ENCODE results near the gene ITGB1BP2.
"Not testable (repeated sequence)": the region's sequence is repeated elsewhere in the genome, so short reads cannot be mapped to it uniquely, and the experiment has no call there.

ITGB1BP2 gene

DNA sequence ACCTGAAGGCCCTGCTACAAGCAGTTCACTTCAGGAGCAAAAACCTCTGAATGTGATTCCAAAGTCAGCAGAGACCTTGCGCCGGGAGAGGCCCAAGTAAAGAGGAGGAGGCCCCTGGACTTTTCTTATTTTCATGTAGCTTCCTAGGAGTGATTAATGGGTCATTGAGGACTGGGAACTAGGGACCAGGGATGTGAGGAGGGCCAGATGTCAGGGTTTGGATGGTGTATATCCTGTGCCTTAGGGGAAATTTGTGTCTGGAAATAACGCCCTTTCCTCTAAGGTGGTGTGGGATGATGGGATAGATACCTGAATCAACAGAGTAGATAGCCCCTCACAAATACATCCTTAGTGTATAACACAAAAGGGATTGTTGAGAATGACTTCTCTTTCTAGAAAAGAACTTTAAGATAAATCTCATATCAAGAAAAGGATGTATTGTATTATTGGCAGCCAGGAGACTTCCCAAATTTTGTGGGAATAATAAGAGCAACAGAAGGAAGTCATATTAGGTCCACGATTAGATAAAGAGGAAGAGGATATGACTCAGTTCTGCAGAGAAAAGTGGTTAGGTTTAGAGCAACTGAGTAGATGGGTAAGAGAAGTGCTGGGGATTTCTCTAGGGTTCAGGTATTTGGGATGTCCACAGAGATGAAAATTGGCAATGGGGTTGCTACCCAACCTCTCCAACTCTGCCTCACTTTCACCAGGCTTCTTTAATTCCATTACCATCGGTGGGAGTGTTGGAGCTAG is 1.1 kb downstream of the ITGB1BP2 start:
- no peak for DNase-seq

DNA sequence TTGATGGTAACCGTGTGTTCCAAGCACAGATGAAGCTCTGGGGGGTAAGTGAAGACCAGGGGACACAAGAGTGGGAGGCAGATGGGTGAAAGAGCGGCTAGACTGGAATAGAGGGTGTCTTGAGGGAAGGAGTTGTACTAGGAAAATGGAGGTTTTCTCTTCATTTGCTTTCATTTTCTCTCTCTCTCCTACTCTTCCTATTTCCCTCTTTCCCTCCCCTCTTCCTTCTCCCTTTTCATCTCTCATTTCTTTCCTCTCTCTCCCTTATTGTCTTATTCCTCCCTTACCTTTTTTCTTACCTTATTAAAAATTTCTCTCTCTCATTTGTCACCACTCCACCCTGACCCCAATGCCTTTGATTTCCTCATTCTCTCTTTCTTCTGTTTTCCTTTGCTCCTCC is 3.0 kb downstream of the ITGB1BP2 start:
- DNase-seq, result no peak

DNA sequence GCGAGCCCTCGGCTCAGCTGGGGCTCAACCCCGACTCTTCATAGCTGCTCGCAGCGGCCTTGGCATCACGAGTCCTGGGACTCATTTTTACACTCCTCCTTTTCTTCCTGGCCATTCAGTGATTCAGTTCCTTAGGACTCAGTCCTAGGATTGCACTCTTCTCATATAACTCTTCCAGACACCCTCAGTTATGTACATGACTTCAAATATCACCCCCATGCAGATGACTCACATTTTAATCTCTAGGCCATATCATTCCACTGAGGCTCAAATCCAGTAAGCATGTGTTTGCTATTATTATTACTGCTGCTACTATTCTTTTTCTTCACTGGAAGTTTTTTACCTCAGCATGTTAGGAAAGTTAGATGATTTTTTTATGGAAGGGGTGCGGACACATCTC is 14.4 kb downstream of the ITGB1BP2 start:
- no peak for DNase-seq

DNA sequence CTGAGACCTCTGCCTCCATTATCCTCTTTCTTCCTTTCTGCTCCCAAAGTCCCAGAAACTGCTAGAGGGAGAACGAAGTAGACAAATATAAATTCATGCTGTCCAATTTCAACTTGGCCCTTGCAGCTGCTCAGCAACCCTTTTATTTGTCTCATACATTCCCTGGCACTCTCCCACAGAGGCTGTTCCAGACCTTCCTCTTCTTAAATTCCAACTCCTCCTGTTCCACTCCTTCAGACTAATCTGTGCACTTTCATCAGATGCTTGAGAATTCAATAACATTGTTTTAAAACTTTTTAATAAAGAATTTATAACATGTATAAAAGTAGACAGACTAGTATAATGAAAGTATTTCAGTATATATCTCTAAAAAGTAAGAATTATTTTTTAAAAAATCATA is 15.4 kb downstream of the ITGB1BP2 start:
- DNase-seq, result not testable (repeated sequence)

DNA sequence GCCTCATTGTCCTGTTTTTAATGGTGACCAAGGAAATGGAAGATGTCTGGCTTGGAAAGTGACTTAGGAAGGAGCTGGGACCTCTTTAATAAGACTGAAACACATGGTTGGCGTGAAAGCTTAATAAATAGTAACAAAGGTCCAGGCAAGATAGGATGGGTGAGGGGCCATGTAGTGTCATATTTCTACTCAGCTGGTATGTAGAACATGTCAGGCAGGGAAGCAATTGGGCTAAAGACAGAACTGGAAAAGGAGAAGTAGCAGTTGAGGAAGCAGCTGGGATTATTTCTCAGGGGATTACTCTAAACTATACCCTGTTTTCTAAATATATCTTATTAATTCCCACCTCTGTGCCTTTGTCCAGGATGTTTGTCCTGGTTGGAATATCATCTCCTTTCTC is 18.6 kb downstream of the ITGB1BP2 start:
- DNase-seq, result no peak

DNA sequence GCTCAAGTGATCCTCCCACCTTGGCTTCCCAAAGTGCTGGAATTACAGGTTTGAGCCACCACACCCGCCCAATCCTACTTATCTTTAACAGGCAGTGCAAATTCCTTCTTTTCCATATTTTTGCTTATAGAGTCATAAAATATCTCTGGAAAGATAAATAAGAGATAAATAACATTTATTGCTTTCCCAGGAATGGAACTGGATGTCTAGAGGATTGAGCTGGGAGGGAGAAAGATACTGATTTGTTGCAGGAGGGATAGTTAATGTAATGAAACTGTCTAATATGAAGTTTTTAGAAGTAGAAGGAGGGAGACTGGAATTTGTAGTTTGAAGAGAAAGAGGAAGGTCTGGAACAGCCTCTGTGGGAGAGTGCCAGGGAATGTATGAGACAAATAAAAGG is 20.2 kb downstream of the ITGB1BP2 start:
- DNase-seq, result no peak

DNA sequence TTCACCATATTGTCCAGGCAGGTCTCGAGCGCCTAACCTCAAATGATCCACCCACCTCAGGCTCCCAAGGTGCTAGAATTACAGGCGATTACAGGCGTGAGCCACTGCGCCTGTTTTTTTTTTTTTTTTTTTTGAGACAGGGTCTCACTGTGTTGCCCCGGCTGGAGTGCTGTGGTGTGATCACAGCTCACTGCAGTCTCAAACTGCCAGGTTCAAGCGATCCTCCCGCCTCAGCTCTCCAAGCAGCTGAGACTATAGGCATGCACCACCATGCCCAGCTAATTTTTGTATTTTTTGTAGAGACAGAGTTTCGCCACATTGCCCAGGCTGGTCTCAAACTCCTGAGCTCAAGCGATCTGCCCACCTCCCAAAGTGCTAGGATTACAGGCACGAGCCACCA is 22.9 kb downstream of the ITGB1BP2 start:
- not testable (repeated sequence) for DNase-seq

DNA sequence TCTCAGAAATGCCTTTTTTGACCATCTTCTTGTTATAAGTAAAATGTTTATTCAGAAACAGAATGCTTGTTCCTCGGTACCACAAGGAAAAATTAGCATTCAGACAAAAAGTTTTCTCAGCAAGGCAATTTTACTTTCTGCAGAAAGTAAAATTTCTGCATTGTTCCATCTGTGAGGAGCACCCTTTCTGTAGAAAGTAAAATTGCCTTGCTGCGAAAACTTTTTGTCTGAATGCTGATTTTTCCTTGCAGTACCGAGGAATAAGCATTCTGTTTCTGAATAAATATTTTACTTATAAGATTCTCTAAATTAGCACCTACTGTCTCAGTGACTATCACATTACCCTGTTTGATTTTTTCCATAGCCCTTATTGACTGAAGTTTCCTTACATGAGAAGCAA is 24.8 kb downstream of the ITGB1BP2 start:
- no peak for DNase-seq

DNA sequence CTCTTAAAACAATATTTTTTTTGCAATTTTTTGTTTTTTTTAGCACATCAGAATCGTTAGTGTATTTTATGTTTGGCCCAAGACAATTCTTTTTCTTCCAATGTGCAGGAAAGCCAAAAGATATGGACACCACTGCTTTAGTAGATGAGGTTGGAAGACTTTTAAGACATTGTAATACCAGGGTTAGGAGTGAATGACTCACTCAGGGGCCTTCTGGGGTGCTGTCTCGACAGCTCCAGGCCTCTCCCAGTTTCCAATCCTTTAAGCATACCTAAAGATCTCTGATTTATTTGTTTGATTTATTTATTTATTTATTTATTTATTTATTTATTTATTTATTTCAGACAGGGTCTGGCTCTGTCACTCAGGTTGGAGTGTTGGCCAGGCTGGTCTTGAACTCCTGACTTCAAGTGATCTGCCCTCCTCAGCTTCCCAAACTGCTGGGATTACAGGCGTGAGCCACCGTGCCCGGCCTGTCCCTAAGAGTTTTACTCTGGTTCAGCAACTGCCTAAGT is 47.7 kb downstream of the ITGB1BP2 start:
- not testable (repeated sequence) for DNase-seq

DNA sequence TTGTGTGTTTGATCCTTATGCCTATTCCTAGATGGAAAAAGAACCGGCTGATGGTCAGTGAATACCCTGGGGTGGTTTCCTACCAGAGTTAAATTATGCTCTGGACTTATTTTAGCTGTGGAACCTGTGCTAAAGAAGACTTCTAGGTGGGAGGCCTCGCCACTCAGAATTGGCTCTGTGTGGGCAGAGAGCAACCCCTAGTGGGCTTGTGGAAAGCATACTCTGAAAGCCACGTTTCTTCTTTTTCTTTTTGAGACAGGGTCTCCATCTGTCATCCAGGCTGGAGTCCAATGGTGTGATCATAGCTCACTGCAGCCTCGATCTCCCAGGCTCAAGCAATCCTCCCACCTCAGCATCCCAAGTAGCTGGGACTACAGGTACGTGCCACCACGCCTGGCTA is 48.3 kb downstream of the ITGB1BP2 start:
- not testable (repeated sequence) for DNase-seq

DNA sequence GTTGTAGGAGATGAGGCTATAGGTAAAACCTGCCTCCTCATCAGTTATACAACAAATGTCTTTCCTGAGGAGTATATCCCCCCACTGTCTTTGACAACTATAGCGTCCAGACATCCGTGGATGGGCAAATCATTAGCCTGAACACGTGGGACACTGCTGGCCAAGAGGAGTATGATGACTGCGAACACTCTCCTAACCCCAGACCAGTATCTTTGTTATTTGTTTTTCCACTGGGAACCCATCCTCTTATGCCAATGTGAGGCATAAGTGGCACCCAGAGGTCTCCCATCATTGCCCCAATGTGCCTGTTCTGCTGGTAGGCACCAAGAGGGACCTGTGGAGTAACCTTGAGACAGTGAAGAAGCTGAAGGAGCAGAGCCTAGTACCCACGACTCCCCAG is 50.9 kb downstream of the ITGB1BP2 start:
- not testable (repeated sequence) for DNase-seq

Measured in NCI-H748 treated with DMSO at 0.1 percent for 48 hours (cell line).